ENCODE data around the gene KRTAP27-1. TPM values are rescaled to one million over a fixed set of nuclear protein-coding genes. Genes with fewer than 3 reads are reported as not detected.

Gene KRTAP27-1
- polyA plus RNA-seq, 1 experiment: not detected

DNA sequence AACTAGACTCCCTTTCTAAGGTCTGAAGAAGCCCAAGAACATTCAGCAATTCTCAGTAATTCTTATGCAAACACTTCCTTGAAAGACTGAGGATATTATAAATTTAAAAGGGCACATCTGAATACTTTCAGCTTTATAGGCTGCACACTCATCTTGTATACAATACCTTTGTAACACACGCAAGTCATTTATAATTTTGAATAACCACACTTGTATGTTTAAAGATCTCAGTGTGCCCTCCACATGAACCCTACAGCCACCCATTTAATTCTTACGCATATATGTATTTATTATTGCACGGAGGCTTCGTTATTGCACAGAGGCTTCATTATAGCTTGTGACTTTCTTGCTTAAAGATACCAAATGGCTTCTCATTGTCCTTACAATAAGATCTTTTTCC is 1.2 kb upstream of the KRTAP27-1 start:
- TF ChIP-seq, protein P1, sequence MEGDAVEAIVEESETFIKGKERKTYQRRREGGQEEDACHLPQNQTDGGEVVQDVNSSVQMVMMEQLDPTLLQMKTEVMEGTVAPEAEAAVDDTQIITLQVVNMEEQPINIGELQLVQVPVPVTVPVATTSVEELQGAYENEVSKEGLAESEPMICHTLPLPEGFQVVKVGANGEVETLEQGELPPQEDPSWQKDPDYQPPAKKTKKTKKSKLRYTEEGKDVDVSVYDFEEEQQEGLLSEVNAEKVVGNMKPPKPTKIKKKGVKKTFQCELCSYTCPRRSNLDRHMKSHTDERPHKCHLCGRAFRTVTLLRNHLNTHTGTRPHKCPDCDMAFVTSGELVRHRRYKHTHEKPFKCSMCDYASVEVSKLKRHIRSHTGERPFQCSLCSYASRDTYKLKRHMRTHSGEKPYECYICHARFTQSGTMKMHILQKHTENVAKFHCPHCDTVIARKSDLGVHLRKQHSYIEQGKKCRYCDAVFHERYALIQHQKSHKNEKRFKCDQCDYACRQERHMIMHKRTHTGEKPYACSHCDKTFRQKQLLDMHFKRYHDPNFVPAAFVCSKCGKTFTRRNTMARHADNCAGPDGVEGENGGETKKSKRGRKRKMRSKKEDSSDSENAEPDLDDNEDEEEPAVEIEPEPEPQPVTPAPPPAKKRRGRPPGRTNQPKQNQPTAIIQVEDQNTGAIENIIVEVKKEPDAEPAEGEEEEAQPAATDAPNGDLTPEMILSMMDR (IDR thresholded peaks at IDR 0.05; ENCODE audit: low read depth, low read length): no peak

DNA sequence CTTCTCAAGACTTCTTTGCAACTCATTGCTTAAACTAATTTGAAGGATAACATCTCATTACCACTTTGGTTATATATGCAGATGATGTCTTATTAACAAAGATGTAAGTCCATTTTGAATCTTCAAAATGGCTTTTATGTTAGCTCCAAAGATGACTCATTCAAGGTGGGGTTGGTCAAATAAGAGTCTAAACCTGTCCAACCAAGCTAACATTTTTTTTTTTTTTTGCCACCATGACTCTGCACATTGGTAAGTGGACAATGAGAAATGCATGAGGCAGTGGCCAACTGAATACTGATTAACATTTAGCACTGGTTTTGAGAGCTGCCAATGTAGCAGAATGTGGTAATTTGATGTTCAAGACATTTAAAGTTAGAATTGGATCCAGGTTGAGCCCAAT is 278 bp upstream of the KRTAP27-1 start:
- Histone ChIP-seq H3K27me3 (ENCODE audit: control insufficient read depth, insufficient read depth, low read length) (no peaks in the 10 kb centered on the region), H3K9me3 (ENCODE audit: control insufficient read depth, insufficient read depth, low read length) (peaks cover 18% of the 10 kb centered on the region), H3K4me3 (ENCODE audit: low read depth, low read length) (no peak overlapping the region), H3K27ac (ENCODE audit: low read depth, low read length) (no peak overlapping the region)
- no peak for DNase-seq (ENCODE audit: low read depth, low spot score)
- ChIA-PET CTCF (no interaction called here), POLR2A (no interaction called here)
- TF ChIP-seq, protein P1 (IDR thresholded peaks at IDR 0.05; ENCODE audit: low read depth, low read length): no peak

More for the DNA sequence above, 1.2 kb upstream of the KRTAP27-1 start:
- CTCF ChIA-PET: interaction anchor here (0.7 kb wide), 1 partner anchor 843 kb away, joined by 7 read pairs; no protein-coding TSS in a partner anchor
- Histone ChIP-seq H3K4me3 (ENCODE audit: low read depth, low read length) (no peak overlapping the region), H3K27ac (ENCODE audit: low read depth, low read length) (no peak overlapping the region), H3K9me3 (ENCODE audit: control insufficient read depth, insufficient read depth, low read length) (peaks cover 13% of the 10 kb centered on the region; the same call in 1 of the 2 replicates), H3K27me3 (ENCODE audit: control insufficient read depth, insufficient read depth, low read length) (no peaks in the 10 kb centered on the region)
- no peak for DNase-seq (ENCODE audit: low read depth, low spot score)
- POLR2A ChIA-PET: no interaction called here

DNA sequence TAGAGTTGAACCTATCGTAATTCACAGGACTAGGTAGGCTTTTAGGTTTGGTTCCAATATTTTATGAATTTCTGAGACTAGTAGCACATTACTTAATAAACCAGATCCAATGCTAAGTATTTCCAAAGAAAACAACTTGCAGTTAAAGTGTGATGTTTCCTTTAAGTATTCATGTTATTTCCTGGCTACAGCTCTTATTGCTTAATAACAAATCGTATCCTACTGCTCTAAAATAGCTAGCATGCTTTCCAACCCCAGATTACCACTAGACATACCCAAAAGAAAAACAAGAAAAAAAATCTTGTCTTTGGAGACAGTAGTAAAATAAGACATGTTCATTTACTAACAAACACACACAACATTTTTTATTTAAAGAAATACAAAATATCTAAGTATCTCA is 898 bp downstream of the KRTAP27-1 start:
- no peak overlapping the region for H3K27ac ChIP-seq (ENCODE audit: low read depth, low read length)
- POLR2A ChIA-PET: no interaction called here
- no peak for DNase-seq (ENCODE audit: low read depth, low spot score)
- no peaks in the 10 kb centered on the region for H3K27me3 ChIP-seq (ENCODE audit: control insufficient read depth, insufficient read depth, low read length)
- TF ChIP-seq, protein P1 (IDR thresholded peaks at IDR 0.05; ENCODE audit: low read depth, low read length): no peak
- CTCF ChIA-PET: no interaction called here
- H3K4me3 ChIP-seq (ENCODE audit: low read depth, low read length): no peak overlapping the region
- H3K9me3 ChIP-seq (ENCODE audit: control insufficient read depth, insufficient read depth, low read length): peaks cover 15% of the 10 kb centered on the region

DNA sequence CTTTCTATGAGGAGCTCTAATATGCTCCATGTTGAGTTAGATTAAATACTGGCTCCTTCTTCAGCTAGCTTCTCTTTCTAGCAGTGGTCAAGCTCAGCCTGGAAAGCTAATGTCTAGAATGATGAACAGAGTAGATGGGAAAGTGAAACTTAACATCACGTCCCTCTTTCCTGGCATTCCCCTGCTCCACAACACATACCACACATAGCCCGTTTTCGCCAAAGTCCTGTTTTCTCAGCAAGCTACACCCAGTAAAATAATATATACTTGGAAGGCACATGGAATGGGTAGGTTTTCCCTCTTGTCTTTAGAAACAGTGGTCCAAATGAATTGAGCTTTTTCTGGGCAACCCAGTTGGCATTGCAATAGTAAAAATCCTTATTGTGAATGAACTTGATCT is 3.8 kb downstream of the KRTAP27-1 start:
- ChIA-PET POLR2A (no interaction called here), CTCF (no interaction called here)
- DNase-seq (ENCODE audit: low read depth, low spot score): no peak
- TF ChIP-seq, protein P1 (IDR thresholded peaks at IDR 0.05; ENCODE audit: low read depth, low read length): no peak
- Histone ChIP-seq H3K4me3 (ENCODE audit: low read depth, low read length) (no peak overlapping the region), H3K27me3 (ENCODE audit: control insufficient read depth, insufficient read depth, low read length) (no peaks in the 10 kb centered on the region), H3K27ac (ENCODE audit: low read depth, low read length) (no peak overlapping the region), H3K9me3 (ENCODE audit: control insufficient read depth, insufficient read depth, low read length) (peaks cover 20% of the 10 kb centered on the region)

DNA sequence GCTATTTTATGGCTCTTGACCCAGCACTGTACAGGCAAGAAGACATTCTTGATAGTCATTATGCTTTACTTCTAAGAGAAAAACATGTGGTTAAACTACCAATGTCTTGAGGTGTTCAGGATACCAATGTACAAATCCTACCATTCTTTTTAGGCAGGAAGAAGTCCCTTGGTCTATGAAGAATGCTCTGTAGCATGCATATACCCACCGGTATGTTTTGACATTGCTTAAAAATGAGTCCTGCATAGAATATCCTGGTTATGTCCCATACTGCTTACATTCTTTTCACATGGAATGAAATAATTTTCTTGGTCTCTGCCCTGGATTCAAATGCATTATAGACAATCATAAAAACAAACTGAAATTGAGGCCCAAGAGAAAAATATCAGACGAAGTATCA is 4.8 kb downstream of the KRTAP27-1 start:
- Histone ChIP-seq H3K4me3 (ENCODE audit: low read depth, low read length) (no peak overlapping the region), H3K27me3 (ENCODE audit: control insufficient read depth, insufficient read depth, low read length) (no peaks in the 10 kb centered on the region), H3K27ac (ENCODE audit: low read depth, low read length) (no peak overlapping the region), H3K9me3 (ENCODE audit: control insufficient read depth, insufficient read depth, low read length) (peaks cover 20% of the 10 kb centered on the region)
- ChIA-PET CTCF (no interaction called here), POLR2A (no interaction called here)
- no peak for DNase-seq (ENCODE audit: low read depth, low spot score)
- TF ChIP-seq, protein P1 (IDR thresholded peaks at IDR 0.05; ENCODE audit: low read depth, low read length): no peak
